Measurements from ENCODE around the gene FHOD3.

DNA sequence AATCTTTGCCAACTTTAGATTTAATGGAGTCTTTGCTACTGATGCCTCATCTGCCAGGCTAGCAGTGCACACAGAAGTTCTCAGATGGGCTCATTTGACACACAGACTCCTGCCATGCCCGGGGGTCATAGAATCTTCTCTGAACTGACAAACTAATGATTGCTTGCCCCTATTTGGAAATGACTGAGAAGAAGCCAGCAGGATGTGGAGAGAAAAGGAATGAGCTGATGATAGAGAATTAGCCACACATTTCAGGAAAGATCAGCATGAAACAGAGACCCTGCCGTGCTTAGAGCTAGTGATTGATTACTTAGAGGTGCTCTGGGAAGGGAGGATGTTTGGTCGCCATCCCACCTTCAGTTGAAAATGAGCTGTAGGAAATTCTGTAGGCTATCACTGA, 352.8 kb downstream of the FHOD3 start:
- TF ChIP-seq, protein P1, sequence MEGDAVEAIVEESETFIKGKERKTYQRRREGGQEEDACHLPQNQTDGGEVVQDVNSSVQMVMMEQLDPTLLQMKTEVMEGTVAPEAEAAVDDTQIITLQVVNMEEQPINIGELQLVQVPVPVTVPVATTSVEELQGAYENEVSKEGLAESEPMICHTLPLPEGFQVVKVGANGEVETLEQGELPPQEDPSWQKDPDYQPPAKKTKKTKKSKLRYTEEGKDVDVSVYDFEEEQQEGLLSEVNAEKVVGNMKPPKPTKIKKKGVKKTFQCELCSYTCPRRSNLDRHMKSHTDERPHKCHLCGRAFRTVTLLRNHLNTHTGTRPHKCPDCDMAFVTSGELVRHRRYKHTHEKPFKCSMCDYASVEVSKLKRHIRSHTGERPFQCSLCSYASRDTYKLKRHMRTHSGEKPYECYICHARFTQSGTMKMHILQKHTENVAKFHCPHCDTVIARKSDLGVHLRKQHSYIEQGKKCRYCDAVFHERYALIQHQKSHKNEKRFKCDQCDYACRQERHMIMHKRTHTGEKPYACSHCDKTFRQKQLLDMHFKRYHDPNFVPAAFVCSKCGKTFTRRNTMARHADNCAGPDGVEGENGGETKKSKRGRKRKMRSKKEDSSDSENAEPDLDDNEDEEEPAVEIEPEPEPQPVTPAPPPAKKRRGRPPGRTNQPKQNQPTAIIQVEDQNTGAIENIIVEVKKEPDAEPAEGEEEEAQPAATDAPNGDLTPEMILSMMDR (IDR thresholded peaks at IDR 0.05), result no peak
- TF ChIP-seq EP300 (IDR thresholded peaks at IDR 0.05) (no peak), POLR2A (IDR thresholded peaks at IDR 0.05) (no peak)
